Measurements from ENCODE around the gene DAND5. TPM values are rescaled to one million over a fixed set of nuclear protein-coding genes. Genes with fewer than 3 reads are reported as not detected.

DAND5 gene, protein sequence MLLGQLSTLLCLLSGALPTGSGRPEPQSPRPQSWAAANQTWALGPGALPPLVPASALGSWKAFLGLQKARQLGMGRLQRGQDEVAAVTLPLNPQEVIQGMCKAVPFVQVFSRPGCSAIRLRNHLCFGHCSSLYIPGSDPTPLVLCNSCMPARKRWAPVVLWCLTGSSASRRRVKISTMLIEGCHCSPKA
- under 1 TPM in 2 of 3 donors, not detected in 1; 0.11 to 0.15 TPM for polyA plus RNA-seq (ENCODE audit: insufficient read length in 3 of 3)

DNA sequence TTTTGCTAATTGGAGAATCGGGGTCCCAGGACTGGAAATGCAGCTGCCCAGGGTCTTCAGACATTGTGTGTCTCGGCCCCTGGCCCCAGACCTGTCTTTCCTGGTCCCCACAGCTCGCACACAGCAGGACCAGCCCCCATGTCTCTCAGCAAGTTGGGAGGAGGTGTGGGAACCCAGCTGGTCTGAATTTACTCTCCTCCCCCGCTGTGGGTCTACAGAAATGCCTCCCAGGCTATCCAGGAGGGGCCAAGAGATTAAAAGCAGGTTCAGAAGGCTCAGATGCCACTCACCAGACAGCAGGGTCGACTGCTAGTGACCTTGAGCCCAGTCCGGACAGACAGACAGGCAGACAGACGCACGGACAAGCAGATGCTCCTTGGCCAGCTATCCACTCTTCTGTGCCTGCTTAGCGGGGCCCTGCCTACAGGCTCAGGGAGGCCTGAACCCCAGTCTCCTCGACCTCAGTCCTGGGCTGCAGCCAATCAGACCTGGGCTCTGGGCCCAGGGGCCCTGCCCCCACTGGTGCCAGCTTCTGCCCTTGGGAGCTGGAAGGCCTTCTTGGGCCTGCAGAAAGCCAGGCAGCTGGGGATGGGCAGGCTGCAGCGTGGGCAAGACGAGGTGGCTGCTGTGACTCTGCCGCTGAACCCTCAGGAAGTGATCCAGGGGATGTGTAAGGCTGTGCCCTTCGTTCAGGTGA, at the start of gene DAND5:
DAND5 (plus strand) TSS at position 285 of the 697 bp plus-strand sequence; CDS start at position 370, 85 bp downstream.
- no peak for DNase-seq (ENCODE audit: low read depth in 3 of 3, low spot score in 2 of 3)

DNA sequence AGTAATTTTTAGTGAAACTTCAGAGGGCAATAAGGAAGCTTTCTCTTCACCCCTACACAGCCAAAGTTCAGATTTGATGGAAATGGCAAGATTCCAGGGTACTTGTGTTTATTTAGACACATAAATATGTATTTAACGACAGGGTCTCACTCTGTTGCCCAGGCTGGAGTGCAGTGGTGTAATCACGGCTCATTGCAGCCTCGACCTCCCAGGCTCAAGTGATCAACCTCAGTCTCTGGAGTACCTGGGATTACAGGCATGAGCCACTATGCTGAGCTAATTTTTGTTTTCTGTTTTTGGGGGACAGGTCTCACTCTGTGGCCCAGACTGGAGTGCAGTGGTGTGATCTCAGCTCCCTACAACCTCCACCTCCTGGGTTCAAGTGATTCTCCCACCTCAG, 48.3 kb upstream of the DAND5 start:
- no peak for DNase-seq (ENCODE audit: low read depth in 3 of 3, low spot score in 2 of 3)

DNA sequence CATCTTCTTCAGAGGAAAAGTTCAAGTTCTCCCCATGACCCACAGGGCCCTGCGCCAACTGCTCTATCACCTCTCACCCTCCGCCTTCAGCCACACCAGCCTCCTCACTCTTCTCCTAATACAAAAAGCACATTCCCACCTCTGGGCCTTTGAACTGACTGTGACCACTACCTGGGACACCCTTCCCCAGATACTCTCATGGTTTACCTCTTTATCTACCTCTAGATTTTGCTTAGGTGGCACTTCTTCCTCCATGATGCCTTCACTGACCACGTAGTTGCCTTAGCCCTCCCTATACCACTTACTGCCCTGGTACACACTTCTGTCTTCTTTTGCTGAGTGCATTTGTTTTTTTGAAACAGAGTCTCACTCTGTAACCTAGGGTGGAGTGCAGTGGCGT, 46.4 kb upstream of the DAND5 start:
- no peak for DNase-seq (ENCODE audit: low read depth in 3 of 3, low spot score in 2 of 3)

DNA sequence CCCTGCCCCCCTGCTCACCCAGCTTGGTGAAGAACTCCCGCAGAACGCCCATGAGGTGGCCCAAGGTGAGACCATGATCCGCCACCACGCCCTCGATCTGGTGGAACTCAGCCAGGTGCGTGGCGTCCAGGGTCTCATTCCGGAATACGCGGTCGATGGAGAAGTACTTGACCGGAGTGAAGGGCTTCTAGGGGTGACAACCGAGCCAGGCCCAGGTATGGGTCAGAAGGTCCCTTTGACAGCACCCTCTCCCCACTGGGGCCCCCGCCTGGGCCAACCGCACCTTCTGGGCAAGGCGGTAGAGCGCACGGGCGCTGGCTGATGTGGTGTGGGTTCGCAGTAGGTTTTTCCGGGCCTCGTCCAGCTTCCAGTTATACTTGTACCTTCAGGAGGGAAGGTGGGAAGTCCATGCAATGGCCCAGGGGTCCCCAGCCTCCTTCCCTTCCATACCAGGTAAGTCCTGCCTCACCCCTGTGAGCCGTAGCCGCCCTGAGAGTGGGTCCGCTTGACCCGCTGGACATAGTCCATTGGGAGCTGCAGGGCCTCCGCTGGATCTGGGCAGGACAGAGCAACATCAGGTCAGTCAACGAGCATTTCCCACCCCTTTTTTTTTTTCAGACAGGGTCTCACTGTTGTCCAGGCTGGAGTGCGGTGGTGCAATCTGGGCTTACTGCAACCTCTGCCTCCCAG, 44.6 kb upstream of the DAND5 start:
- no peak for DNase-seq (ENCODE audit: low read depth in 3 of 3, low spot score in 2 of 3)

DNA sequence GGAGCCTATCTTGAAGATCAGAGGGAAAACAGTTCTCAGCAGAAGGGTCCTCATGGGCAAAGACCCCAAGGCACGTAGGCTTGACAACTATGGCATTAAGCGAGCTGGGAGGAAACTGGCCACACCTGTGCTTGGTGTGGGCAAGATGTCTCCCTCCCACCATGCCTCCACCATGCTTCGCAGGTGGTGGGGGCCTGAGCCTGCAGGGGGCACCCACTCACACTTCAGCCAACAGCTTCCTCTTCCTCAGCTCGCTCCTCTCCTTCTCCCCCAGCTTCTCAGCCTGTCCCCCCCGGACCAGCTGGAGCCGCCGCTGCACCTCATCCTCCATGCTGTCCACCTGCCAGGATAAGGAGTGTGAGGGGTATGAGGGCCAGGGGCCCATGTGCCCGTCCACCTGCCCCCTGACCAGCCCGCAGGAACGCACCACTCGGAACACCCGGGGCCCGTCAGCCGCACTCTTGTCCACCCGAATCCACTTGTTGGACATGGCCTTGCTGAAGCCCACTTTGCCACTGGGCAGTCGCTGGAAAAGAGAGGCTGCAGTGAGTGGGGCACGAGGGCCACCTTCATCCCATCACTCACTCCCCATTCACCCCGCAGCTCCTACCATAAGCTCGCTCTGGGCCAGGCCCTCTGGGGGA, 39.3 kb upstream of the DAND5 start:
- DNase-seq (ENCODE audit: low read depth in 3 of 3, low spot score in 2 of 3), result no peak

DNA sequence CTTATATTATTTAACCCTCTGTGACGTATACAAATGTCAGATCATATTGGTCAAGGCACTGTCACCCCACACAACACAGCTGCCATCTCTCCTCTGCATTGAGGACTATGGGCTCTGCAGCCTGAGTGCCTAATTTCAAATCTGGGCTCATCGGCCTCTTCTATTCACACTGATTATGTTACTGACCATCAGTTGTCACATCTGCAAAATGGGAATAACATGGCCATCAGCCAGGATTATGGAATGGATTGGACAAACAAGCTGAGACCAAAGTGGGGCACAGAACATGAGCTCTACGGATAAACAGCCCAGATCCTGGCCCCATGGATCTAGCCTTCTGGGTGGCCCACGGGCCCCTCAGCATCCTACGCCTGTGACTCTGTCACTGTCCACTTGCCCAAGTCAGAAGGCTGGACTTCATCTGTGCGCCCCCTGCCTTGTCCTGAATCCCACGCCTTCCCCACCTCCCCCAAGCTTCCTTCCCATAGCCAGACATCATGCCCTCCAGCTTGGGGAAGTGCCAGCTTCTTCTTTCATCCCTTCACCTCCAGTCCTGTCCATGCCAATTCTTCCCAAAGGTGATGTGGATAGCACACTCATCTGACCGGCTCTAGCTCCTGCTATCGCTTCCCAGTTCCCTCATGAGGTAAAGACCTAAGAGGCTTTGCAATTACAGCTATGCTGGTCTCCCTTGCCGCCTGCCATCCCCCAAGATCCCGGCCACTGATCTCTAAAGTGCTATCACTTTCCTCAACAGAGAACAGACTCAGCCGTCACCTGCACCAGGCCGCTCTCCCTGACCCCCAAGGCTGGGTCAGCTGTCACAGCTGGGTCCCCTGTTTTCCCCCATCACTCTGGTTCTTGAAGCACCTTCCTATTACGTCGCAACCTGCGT, 36.7 kb upstream of the DAND5 start:
- no peak for DNase-seq (ENCODE audit: low read depth in 3 of 3, low spot score in 2 of 3)

DNA sequence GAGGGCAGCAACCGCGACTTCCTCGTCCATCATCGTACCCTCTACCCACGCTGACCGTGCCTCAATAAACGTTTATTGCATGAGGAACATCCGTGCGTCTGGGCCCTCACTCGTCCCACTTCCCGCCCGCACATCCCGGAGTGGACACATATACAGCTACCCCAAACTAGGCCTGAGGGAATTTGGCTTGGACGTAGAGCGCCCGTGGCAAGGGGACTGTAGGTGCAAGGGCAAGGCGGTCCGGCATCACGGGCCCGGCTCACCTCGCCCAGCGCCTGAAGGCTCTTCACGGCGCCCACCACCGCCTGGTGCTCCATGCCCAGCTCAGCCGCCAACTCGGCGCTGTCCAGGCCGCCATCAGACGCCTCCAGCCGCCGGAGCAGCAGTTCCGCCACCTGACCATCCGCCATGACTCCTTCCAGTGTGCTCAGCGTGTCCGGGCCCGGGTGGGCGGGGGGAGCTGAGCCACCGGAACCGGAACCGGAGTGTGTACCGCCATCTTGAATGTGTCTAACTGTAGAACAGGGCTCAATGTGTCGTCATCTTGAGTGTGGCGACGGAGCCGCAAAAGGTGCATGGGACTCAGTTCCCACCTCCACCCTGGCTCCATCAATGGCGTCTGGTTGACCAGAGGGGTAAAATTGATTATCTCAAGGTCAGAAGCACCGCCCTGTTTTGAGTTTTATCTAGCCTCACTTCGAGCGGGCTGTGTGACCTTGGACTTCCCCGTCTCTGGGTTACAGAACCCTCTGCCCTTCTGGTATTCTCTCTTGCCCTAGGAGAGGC, 35.9 kb upstream of the DAND5 start, which contains the start of gene FARSA:
FARSA (minus strand) TSS at position 425 of the 786 bp plus-strand sequence; CDS start at position 410, 15 bp downstream.
- DNase-seq (ENCODE audit: low read depth in 3 of 3, low spot score in 2 of 3), result peak in 1 of 3 donors; percentile 82

DNA sequence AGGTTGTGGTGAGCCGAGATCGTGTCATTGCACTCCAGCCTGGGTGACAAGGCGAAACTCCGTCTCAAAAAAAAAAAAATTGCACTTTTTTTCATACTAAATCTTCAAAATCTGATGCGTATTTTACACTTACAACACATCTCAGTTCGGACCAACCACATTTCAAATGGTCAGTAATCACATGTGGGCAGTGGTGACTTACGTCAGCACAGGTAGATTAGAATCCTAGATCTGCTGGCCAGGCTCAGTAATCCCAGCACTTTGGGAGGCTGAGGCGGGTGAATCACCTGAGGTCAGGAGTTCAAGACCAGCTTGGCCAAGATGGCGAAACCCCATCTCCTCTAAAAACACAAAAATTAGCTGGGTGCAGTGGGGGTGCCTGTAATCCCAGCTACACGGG, 34.3 kb upstream of the DAND5 start:
- DNase-seq (ENCODE audit: low read depth in 3 of 3, low spot score in 2 of 3), result no peak

DNA sequence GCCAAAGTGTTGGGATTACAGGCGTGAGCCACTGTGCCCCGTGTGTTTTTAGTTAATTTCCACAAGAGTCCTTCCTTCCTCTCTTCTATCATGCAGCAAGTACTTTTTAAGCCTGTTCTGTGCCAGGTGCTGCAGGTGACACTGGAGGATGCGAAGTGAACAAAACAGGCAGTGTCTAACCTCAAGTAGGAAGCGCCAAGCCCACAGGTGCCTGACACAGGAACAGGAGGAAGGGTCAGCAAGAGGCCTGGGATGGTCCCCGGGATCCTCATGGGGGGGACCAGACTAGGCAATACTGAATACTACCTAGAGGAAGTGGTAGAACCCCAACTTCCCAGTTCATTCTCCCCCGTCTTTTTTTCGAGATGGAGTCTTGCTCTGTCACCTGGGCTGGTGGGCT, 32.8 kb upstream of the DAND5 start:
- DNase-seq (ENCODE audit: low read depth in 3 of 3, low spot score in 2 of 3), result no peak

DNA sequence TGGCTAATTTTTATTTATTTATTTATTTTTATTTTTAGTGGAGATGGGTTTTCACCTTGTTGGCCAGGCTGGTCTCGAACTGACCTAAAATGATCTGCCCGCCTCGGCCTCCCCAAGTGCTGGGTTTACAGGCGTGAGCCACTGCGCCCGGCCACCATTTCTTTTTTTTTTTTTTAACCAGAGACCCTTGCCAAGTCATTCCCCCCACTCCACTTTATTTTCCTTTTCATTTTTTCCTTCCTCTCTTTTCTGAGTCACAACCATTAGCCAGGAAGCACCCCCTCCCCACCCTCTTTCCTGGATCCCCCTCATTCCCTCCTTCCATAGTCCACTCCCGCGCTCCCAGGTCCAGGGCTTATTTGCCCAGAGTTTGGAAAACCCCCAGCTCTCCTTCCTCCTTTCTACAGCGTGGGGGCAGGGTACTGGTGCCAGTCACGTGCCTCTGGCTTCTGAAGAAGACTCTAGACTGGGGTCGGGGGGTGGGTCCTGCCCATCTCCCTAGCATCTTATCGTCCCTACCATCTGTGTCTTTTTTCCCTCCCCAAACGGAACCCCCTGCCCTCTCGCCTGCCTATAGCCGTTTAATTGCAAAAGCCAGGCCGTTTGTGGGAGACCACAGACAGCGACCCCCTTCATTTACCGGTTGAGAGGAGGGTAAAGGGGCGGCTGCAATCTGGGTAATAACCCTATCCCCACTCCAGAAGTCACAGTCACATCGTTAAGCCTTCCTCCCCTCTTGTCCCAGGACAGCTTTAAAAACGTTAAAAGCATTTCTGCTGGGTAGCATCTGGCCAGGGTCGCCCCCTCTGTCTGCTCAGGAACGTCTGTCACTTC, 32.1 kb upstream of the DAND5 start:
- DNase-seq (ENCODE audit: low read depth in 3 of 3, low spot score in 2 of 3), result no peak

DNA sequence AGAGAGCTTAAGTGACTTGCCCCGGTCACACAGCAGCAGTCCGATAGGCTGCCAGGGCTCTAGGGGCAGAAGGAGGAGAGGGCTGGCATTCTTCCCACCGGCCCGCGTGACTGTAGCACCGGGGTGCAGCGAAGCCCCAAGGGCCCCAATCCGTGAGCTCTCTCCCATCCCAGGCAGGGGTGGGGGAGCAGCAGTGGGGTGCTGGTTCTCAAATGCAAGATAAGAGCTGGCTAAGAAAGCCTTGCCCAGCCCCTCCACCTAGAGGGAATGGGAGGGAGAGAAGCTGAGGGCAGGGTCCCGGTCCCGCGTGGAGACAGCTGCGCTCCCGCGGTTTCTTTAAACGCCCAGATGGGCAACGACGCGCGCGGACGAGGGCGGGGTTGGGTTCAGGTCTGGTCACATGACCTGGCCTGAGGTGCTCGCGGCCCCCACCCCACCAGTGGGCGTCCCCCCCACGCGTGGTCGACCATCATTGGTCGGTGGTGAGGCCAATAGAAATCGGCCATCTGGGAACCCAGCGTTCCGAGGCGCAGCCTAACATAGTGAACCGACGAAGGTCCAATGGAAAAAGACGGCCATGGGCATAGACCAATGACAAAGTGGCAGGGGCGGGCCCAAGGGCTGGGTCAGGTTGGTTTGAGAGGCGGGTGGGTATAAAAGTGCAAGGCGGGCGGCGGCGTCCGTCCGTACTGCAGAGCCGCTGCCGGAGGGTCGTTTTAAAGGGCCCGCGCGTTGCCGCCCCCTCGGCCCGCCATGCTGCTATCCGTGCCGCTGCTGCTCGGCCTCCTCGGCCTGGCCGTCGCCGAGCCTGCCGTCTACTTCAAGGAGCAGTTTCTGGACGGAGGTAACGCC, 31.2 kb upstream of the DAND5 start, which contains the start of gene CALR:
CALR (plus strand) TSS at position 683 of the 852 bp plus-strand sequence; CDS start at position 754, 71 bp downstream.
- peak; percentile 97 to 99 (median 98) for DNase-seq (ENCODE audit: low read depth in 3 of 3, low spot score in 2 of 3)

DNA sequence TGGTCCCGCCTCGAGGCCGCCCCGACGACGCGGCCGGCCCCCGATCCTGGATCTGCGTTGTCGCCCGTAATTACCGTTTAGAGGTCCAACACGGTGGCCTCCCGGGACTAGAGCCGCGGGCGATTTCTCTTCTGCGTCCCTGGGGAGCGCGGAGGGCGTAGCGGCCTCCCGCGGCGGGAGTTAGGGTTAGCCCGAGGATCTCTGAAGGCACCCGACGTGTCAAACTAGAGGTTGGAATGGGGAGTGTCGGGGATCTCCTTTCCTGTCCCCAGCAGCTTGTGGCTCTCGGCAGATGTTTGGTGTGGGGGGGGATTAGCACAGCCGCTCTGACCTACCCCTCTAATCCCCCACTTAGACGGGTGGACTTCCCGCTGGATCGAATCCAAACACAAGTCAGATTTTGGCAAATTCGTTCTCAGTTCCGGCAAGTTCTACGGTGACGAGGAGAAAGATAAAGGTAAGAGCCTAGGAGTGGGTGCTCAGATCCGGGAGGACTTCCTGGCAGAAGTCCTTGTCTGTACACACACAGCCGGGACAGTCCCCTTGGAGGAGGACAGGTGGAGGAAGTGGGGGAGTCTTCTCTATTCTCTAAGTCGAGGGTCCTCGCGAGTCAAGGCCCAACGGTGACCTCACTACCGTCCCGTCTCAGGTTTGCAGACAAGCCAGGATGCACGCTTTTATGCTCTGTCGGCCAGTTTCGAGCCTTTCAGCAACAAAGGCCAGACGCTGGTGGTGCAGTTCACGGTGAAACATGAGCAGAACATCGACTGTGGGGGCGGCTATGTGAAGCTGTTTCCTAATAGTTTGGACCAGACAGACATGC, 30.4 kb upstream of the DAND5 start:
- no peak for DNase-seq (ENCODE audit: low read depth in 3 of 3, low spot score in 2 of 3)

DNA sequence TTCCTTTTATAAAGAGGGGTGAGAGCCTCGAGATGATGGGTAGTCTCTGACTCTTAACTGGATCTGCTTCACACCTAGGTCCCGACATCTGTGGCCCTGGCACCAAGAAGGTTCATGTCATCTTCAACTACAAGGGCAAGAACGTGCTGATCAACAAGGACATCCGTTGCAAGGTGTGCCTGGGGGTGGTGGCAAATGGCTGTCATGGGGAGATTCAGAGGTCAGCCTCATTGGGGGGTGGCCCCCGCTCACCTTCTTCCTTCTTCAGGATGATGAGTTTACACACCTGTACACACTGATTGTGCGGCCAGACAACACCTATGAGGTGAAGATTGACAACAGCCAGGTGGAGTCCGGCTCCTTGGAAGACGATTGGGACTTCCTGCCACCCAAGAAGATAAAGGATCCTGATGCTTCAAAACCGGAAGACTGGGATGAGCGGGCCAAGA, 29.4 kb upstream of the DAND5 start:
- DNase-seq (ENCODE audit: low read depth in 3 of 3, low spot score in 2 of 3), result no peak

DNA sequence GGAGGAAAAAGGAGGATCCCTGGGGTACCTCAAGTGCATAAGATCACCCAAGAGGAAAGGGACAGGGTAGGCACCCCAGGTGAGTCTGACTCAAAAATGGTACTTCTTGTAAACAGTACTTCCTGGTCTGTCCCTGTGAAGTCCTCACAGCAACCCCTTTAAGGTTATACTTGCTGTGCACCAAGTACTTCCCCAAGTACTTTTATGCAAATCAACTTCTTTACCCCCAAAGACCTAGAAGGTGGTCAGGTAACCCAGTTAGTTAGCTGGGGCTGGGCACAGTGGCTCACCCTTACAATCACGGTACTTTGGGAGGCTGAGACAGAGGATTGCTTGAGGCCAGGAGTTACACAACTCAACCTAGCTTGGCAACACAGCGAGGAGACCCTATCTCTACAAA, 28.5 kb upstream of the DAND5 start:
- no peak for DNase-seq (ENCODE audit: low read depth in 3 of 3, low spot score in 2 of 3)

DNA sequence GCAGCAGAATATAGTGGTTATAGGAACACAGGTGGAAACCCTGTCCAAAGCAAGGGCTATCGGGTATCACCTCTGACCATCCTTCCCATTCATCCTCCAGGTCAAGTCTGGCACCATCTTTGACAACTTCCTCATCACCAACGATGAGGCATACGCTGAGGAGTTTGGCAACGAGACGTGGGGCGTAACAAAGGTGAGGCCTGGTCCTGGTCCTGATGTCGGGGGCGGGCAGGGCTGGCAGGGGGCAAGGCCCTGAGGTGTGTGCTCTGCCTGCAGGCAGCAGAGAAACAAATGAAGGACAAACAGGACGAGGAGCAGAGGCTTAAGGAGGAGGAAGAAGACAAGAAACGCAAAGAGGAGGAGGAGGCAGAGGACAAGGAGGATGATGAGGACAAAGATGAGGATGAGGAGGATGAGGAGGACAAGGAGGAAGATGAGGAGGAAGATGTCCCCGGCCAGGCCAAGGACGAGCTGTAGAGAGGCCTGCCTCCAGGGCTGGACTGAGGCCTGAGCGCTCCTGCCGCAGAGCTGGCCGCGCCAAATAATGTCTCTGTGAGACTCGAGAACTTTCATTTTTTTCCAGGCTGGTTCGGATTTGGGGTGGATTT, 25.8 kb upstream of the DAND5 start:
- no peak for DNase-seq (ENCODE audit: low read depth in 3 of 3, low spot score in 2 of 3)

DNA sequence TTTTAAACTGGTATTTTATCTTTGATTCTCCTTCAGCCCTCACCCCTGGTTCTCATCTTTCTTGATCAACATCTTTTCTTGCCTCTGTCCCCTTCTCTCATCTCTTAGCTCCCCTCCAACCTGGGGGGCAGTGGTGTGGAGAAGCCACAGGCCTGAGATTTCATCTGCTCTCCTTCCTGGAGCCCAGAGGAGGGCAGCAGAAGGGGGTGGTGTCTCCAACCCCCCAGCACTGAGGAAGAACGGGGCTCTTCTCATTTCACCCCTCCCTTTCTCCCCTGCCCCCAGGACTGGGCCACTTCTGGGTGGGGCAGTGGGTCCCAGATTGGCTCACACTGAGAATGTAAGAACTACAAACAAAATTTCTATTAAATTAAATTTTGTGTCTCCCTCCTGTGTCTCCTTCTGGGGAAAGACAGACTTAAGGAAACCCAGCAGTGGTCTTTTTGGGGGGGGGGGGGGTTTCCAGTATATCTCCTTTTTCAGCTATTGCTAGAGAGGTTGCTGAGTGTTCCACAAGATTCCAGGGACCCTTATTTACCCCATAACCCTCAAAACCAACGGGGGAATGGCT, 25.2 kb upstream of the DAND5 start:
- no peak for DNase-seq (ENCODE audit: low read depth in 3 of 3, low spot score in 2 of 3)

All from right renal cortex interstitium (tissue), 3 donors.